HL-60 (cell line): ENCODE results near the gene PTBP2.

Experiments used
- DNase-seq, 2 experiments: peaks; one replicate each; pipeline ENCODE4 v3.0.0-alpha.2; 2010 to 2020; ENCODE audit warnings: low read depth in 1 of 2, low spot score in 1 of 2
- H3K27ac ChIP-seq: fragments of 250-450 bp; sonication (Bioruptor Pico); replicated peaks from 2 replicates; pipeline ENCODE4 v1.5.1; 2020; ENCODE audit warnings: mild to moderate bottlenecking, moderate library complexity
- H3K27me3 ChIP-seq: fragments of 250-450 bp; sonication (Bioruptor Pico); 2 replicates; pipeline ENCODE4 v1.5.1; 2021; ENCODE audit warnings: mild to moderate bottlenecking, moderate library complexity; ENCODE audit not compliant: insufficient read depth, poor library complexity, severe bottlenecking
- H3K4me3 ChIP-seq: replicated peaks from 2 replicates; pipeline ENCODE4 v1.5.1; 2011; ENCODE audit warnings: mild to moderate bottlenecking, control low read depth, low read length; ENCODE audit not compliant: insufficient read depth
- CTCF ChIP-seq: IDR thresholded peaks from one replicate; pipeline ENCODE4 v1.5.1; 2011; ENCODE audit warnings: low read length, control low read depth, inconsistent platforms; ENCODE audit not compliant: insufficient read depth
- GABPA ChIP-seq: IDR thresholded peaks from 2 replicates; pipeline ENCODE4 v1.6.1; 2012; ENCODE audit warnings: low read depth
- POLR2AphosphoS5 ChIP-seq: IDR thresholded peaks from 2 replicates; pipeline ENCODE4 v1.6.1; 2012; ENCODE audit warnings: low read depth
- REST ChIP-seq: IDR thresholded peaks from 2 replicates; pipeline ENCODE4 v1.6.1; 2012; ENCODE audit warnings: low read depth; ENCODE audit not compliant: insufficient replicate concordance
- SPI1 ChIP-seq: IDR thresholded peaks from 2 replicates; pipeline ENCODE4 v1.6.1; 2012; ENCODE audit warnings: low read depth, mild to moderate bottlenecking, borderline replicate concordance
- long read RNA-seq: library from polyadenylated mRNA; unstranded; transcript quantifications from one replicate; pipeline ENCODE4 v2.0.0, GENCODE V29; 2020

The PTBP2 gene
- long read RNA-seq, full-length matches to known transcripts: 8 of 28 reads
- long read RNA-seq, partial matches to known transcripts: 15 of 28 reads
- long read RNA-seq, other reads (novel, unspliced or antisense): 5 of 28 reads

GRCh38 chr1:96721416-96722160, at the start of gene PTBP2:
Gene PTBP2 (plus strand): TSS chr1:96721784. CDS start chr1:96721865, 81 bp downstream.
- H3K4me3 ChIP-seq: peak within 1 kb of the TSS; percentile 74
- peak within 1 kb of the TSS; percentile 97 for H3K27ac ChIP-seq
- TF ChIP-seq GABPA (no peak), REST (peak; percentile 40), SPI1 (no peak), CTCF (no peak), POLR2AphosphoS5 (peak; percentile 74)
- peak; percentile 28 to 80 for DNase-seq
- no peaks in the 10 kb centered on the region for H3K27me3 ChIP-seq

GRCh38 chr1:96674915-96675314, 46.7 kb upstream of the PTBP2 start:
- Histone ChIP-seq H3K27me3 (no peaks in the 10 kb centered on the region), H3K27ac (no peak overlapping the region), H3K4me3 (no peak overlapping the region)
- no peak for DNase-seq
- TF ChIP-seq CTCF: no peak
- TF ChIP-seq GABPA: no peak
- no peak for TF ChIP-seq REST
- no peak for TF ChIP-seq POLR2AphosphoS5
- TF ChIP-seq SPI1: no peak

- Histone ChIP-seq H3K27ac (no peak overlapping the region), H3K27me3 (no peaks in the 10 kb centered on the region), H3K4me3 (no peak overlapping the region)
- peak in 1 of 2 experiments; percentile 11 for DNase-seq
- no peak for TF ChIP-seq GABPA
- TF ChIP-seq POLR2AphosphoS5: no peak
- no peak for TF ChIP-seq REST
- TF ChIP-seq SPI1: no peak
- no peak for TF ChIP-seq CTCF
Measured at GRCh38 chr1:96682056-96682455, 39.5 kb upstream of the PTBP2 start.
